ENCODE measurements around the gene ABCC3.

GRCh38 chr17:50722746-50723145 lies 88.1 kb downstream of the ABCC3 start:
- TF ChIP-seq CTCF (conservative IDR thresholded peaks at IDR 0.05) (no peak), ZFX (IDR thresholded peaks at IDR 0.05) (no peak)
